Omental fat pad (tissue), 4 donors: ENCODE results near the gene CRB3. TPM values are rescaled to one million over a fixed set of nuclear protein-coding genes. Genes with fewer than 3 reads are reported as not detected.

ENCODE experiments used
- ATAC-seq: fragments of 150-250 bp; one replicate; pipeline ENCODE4 v1.9.1; 2016; ENCODE audit warnings: mild to moderate bottlenecking, moderate library complexity; ENCODE audit not compliant: low FRiP score
- DNase-seq: peaks from one replicate; pipeline ENCODE4 v3.0.0-alpha.2; 2019; ENCODE audit warnings: low spot score
- CTCF ChIP-seq, 3 donors: fragments of 450-650 bp; IDR thresholded peaks; one replicate each; pipeline ENCODE4 v1.5.1; 2016 to 2017; ENCODE audit warnings: antibody characterized with exemption in 3 of 3, mild to moderate bottlenecking in 3 of 3, moderate library complexity in 2 of 3
- total RNA-seq, 4 donors: library from RNA; depleted of rRNA; stranded (reverse); fragments of >200 nt; gene quantifications; one replicate each; pipeline ENCODE4 v1.1.0, GENCODE V29; 2016

CRB3 gene
- total RNA-seq, 4 donors from 2014 or later, result 0.82 to 6.2 (median 1.1) TPM; not detected in 1

GRCh38 chr19:6459262-6460098, 4.6 kb upstream of the CRB3 start, which contains the start of gene SLC25A23:
Gene SLC25A23, minus strand, starts transcription at chr19:6459792. Its CDS starts 164 bp downstream, at chr19:6459628.
- no peak for TF ChIP-seq CTCF (IDR thresholded peaks at IDR 0.05)
- ATAC-seq (peak; percentile 16), DNase-seq (no peak)

DNA sequence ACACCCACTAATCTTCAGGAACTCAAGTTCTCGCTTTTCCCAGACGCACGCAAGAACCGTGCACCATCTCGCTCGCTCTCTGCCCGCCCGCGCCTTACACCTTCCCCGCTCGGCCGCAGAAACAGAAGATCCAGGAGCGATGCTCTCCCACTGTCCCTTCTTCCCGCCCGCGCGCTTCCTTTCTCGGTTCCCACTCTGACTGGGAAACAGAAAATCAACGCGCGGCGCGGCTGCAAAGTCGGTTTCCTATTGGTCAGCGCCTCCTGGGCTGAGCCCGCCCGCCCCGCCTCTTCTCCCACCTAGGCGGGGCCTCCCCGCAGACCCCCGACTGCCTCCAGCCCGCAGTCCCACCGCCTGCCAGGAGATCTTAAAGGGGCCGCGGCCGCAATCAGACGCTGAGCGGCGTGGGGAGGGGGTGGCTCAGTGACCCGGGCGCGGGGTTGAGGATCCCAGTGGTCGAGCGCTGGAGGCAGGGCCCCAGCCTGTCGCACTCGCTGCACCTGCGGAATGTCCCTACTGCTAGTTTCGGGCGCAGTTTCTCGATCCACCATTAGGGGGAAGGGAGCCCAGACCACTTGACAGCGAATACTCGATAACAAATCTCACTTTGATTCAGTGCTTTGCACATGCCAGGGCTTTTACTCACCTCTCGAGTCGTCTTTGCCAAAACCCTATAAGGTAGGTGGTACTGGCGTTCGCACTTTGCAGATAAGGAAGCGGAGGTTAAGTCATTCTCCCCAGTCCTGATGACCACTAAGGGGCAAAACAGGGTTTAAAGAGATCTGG, 3.8 kb upstream of the CRB3 start:
- peak; percentile 91 for ATAC-seq
- DNase-seq, result peak; percentile 77
- TF ChIP-seq CTCF (IDR thresholded peaks at IDR 0.05), result peak in 1 of 3 donors; percentile 47

DNA sequence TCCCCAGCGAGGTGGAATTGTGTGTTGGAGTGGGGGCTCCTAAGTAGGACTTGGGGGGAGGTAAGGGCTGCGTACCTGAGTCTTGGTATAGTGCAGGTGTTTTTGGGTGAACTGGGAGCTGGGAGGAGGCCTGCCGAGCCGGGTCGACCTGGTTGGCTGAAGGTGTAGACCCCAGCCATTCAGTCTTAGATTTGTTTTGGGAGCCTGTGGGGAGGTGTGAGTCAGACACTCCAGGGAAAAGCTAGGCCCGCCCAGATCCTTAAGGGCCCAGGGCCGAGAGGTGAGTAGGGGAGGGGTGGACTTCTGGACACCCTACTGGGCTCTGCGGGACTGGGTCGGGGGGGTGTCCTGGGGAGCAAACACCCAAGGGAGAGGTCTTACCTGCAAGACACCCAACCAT, 935 bp downstream of the CRB3 start:
- no peak for TF ChIP-seq CTCF (IDR thresholded peaks at IDR 0.05)
- DNase-seq (no peak), ATAC-seq (no peak)

DNA sequence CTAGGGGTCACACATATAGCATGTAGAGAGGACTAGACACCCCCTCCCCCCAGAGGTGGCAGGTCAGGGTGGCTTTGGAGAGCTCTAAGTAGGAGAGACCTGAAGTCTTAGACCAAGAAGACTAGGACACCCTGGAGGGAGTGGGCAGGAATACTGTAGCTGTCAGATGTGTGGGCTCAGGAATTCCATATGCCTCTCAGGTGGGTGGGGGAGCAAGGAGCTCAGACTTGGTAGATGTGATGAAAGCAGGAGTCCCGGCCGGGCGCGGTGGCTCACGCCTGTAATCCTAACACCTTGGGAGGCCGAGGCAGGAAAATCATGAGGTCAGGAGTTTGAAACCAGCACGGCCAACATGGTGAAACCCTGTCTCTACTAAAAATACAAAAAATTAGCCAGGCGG, 1.6 kb downstream of the CRB3 start:
- DNase-seq (no peak), ATAC-seq (no peak)
- TF ChIP-seq CTCF (IDR thresholded peaks at IDR 0.05), result no peak

GRCh38 chr19:6466526-6467248, 2.6 kb downstream of the CRB3 start:
- no peak for DNase-seq
- no peak for TF ChIP-seq CTCF (IDR thresholded peaks at IDR 0.05)
- no peak for ATAC-seq

GRCh38 chr19:6467384-6467783, 3.3 kb downstream of the CRB3 start:
- no peak for ATAC-seq
- TF ChIP-seq CTCF (IDR thresholded peaks at IDR 0.05), result no peak
- DNase-seq, result no peak
